SU-DHL-6 (cell line): ENCODE measurements around the gene FCHSD2.
"Not testable (repeated sequence)": the region's sequence is repeated elsewhere in the genome, so short reads cannot be mapped to it uniquely, and the experiment has no call there.

Experiments
- EZH2phosphoT487 ChIP-seq: fragments of 200-600 bp; sonication (generic), shearing (Covaris generic); conservative IDR thresholded peaks from 2 replicates; pipeline ENCODE4 v1.6.1; 2018; ENCODE audit warnings: mild to moderate bottlenecking, antibody characterized with exemption, low read length, moderate library complexity, mixed read lengths
- TF ChIP-seq, protein P1 (sequence below): fragments of 200-600 bp; sonication (generic); IDR thresholded peaks from one replicate; pipeline ENCODE4 v1.5.1; 2017; ENCODE audit warnings: antibody characterized with exemption, mild to moderate bottlenecking, low read length, moderate library complexity; ENCODE audit not compliant: insufficient read depth, poor library complexity, severe bottlenecking

DNA sequence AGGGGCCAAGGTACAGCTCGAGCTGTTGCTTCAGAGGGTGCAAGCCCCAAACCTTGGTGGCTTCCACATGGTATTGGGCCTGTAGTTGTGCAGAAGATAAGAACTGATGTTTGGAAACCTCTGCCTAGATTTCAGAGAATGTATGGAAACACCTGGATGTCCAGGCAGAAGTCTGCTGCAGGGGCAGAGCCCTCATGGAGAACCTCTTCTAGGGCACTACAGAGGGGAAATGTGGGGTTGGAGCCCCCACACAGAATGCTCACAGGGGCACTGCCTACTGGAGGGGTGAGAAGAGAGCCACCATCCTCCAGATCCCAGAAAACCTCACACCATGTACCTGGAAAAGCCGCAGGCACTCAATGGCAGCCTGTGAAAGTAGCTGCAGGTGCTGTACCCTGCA lies 114.3 kb downstream of the FCHSD2 start:
- TF ChIP-seq, protein P1, sequence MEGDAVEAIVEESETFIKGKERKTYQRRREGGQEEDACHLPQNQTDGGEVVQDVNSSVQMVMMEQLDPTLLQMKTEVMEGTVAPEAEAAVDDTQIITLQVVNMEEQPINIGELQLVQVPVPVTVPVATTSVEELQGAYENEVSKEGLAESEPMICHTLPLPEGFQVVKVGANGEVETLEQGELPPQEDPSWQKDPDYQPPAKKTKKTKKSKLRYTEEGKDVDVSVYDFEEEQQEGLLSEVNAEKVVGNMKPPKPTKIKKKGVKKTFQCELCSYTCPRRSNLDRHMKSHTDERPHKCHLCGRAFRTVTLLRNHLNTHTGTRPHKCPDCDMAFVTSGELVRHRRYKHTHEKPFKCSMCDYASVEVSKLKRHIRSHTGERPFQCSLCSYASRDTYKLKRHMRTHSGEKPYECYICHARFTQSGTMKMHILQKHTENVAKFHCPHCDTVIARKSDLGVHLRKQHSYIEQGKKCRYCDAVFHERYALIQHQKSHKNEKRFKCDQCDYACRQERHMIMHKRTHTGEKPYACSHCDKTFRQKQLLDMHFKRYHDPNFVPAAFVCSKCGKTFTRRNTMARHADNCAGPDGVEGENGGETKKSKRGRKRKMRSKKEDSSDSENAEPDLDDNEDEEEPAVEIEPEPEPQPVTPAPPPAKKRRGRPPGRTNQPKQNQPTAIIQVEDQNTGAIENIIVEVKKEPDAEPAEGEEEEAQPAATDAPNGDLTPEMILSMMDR, result not testable (repeated sequence)
- not testable (repeated sequence) for TF ChIP-seq EZH2phosphoT487
